H9 (cell line): Measurements from ENCODE around the gene MERTK. TPM values are rescaled to one million over a fixed set of nuclear protein-coding genes. Genes with fewer than 3 reads are reported as not detected.

Experiments
- DNase-seq: peaks from one replicate; pipeline ENCODE4 v3.0.0-alpha.2; 2017
- H2AFZ ChIP-seq: one replicate; pipeline ENCODE4 v1.6.1; 2013; ENCODE audit warnings: mild to moderate bottlenecking, low read length, control low read depth, moderate library complexity
- H2AK5ac ChIP-seq: 2 replicates; pipeline ENCODE4 v1.6.1; 2013; ENCODE audit warnings: low read length, control low read depth, mixed read lengths; ENCODE audit not compliant: insufficient read length
- H2BK120ac ChIP-seq: one replicate; pipeline ENCODE4 v1.6.1; 2013; ENCODE audit warnings: low read depth, mild to moderate bottlenecking, low read length, control low read depth, inconsistent platforms; ENCODE audit not compliant: poor library complexity, severe bottlenecking
- H2BK12ac ChIP-seq: 2 replicates; pipeline ENCODE4 v1.6.1; 2013; ENCODE audit warnings: low read length, control low read depth, mixed read lengths, low read depth; ENCODE audit not compliant: insufficient read length
- H2BK15ac ChIP-seq: 2 replicates; pipeline ENCODE4 v1.6.1; 2013; ENCODE audit warnings: low read depth, low read length, control low read depth
- H2BK20ac ChIP-seq: one replicate; pipeline ENCODE4 v1.6.1; 2013; ENCODE audit warnings: low read depth, mild to moderate bottlenecking, low read length, control low read depth, inconsistent platforms; ENCODE audit not compliant: poor library complexity, severe bottlenecking
- H2BK5ac ChIP-seq: 2 replicates; pipeline ENCODE4 v1.6.1; 2013; ENCODE audit warnings: low read length, control low read depth, mixed read lengths; ENCODE audit not compliant: insufficient read length
- H3K14ac ChIP-seq: 2 replicates; pipeline ENCODE4 v1.6.1; 2013; ENCODE audit warnings: low read length, control low read depth; ENCODE audit not compliant: insufficient read depth
- H3K18ac ChIP-seq: 2 replicates; pipeline ENCODE4 v1.6.1; 2013; ENCODE audit warnings: low read depth, mild to moderate bottlenecking, mixed read lengths, low read length, control low read depth; ENCODE audit not compliant: insufficient read length
- H3K23ac ChIP-seq: 2 replicates; pipeline ENCODE4 v1.6.1; 2013; ENCODE audit warnings: low read length, control low read depth, mixed read lengths, low read depth; ENCODE audit not compliant: insufficient read length
- H3K23me2 ChIP-seq: 2 replicates; pipeline ENCODE4 v1.6.1; 2013; ENCODE audit warnings: low read depth, mild to moderate bottlenecking, mixed read lengths, low read length, control low read depth; ENCODE audit not compliant: insufficient read length, poor library complexity, severe bottlenecking
- H3K27ac ChIP-seq: 2 replicates; pipeline ENCODE4 v1.5.1; 2013; ENCODE audit warnings: low read length, control low read depth, mixed read lengths, low read depth; ENCODE audit not compliant: insufficient read length
- H3K27me3 ChIP-seq: 2 replicates; pipeline ENCODE4 v1.6.1; 2013; ENCODE audit warnings: low read length, control low read depth, inconsistent platforms; ENCODE audit not compliant: insufficient read depth
- H3K4ac ChIP-seq: 2 replicates; pipeline ENCODE4 v1.6.1; 2013; ENCODE audit warnings: low read depth, mild to moderate bottlenecking, control low read depth, inconsistent platforms, low read length, moderate library complexity
- H3K4me1 ChIP-seq: 2 replicates; pipeline ENCODE4 v1.6.1; 2013; ENCODE audit warnings: low read length, control low read depth, inconsistent platforms; ENCODE audit not compliant: insufficient read depth
- H3K4me2 ChIP-seq: 2 replicates; pipeline ENCODE4 v1.6.1; 2013; ENCODE audit warnings: low read length, control low read depth, mixed read lengths; ENCODE audit not compliant: insufficient read length, insufficient read depth
- H3K56ac ChIP-seq: 2 replicates; pipeline ENCODE4 v1.6.1; 2013; ENCODE audit warnings: low read depth, mild to moderate bottlenecking, mixed read lengths, low read length, control low read depth; ENCODE audit not compliant: insufficient read length
- H3K79me1 ChIP-seq: 2 replicates; pipeline ENCODE4 v1.6.1; 2013; ENCODE audit warnings: low read depth, mild to moderate bottlenecking, moderate library complexity, low read length, control low read depth, inconsistent platforms; ENCODE audit not compliant: insufficient read depth, poor library complexity, severe bottlenecking
- H3K79me2 ChIP-seq: 2 replicates; pipeline ENCODE4 v1.6.1; 2013; ENCODE audit warnings: low read length, control low read depth, inconsistent platforms; ENCODE audit not compliant: insufficient read depth
- H3K9ac ChIP-seq: 2 replicates; pipeline ENCODE4 v1.6.1; 2013; ENCODE audit warnings: low read length, control low read depth, mixed read lengths; ENCODE audit not compliant: insufficient read length; ENCODE audit errors: extremely low read depth
- H3K9me3 ChIP-seq: one replicate; pipeline ENCODE4 v1.6.1; 2013; ENCODE audit warnings: low read depth, low read length, inconsistent platforms; ENCODE audit not compliant: control insufficient read depth
- H3T11ph ChIP-seq: one replicate; pipeline ENCODE4 v1.6.1; 2013; ENCODE audit warnings: mild to moderate bottlenecking, low read length, control low read depth, inconsistent platforms
- H4K20me1 ChIP-seq: one replicate; pipeline ENCODE4 v1.6.1; 2013; ENCODE audit not compliant: control insufficient read depth, insufficient read length, insufficient read depth
- H4K5ac ChIP-seq: 2 replicates; pipeline ENCODE4 v1.6.1; 2013; ENCODE audit warnings: low read depth, mild to moderate bottlenecking, mixed read lengths, low read length, control low read depth; ENCODE audit not compliant: insufficient read length
- H4K8ac ChIP-seq: replicated peaks from 2 replicates; pipeline ENCODE4 v1.6.1; 2013; ENCODE audit warnings: low read length, control low read depth, mixed read lengths, low read depth; ENCODE audit not compliant: insufficient read length
- H4K91ac ChIP-seq: 2 replicates; pipeline ENCODE4 v1.6.1; 2013; ENCODE audit warnings: low read depth, mild to moderate bottlenecking, moderate library complexity, mixed read lengths, low read length, control low read depth; ENCODE audit not compliant: insufficient read length
- H3K27ac Mint-ChIP-seq, 3 experiments: 2 replicates in 2 of 3; 3 replicates in 1 of 3; pipeline ENCODE4 v1.8.0; 2020 to 2021; ENCODE audit warnings: mixed read lengths in 3 of 3, mild to moderate bottlenecking in 1 of 3, moderate library complexity in 1 of 3
- H3K27me3 Mint-ChIP-seq: 2 replicates; pipeline ENCODE4 v1.8.0; 2021; ENCODE audit warnings: low read depth, mild to moderate bottlenecking, moderate library complexity, mixed read lengths
- H3K36me3 Mint-ChIP-seq, 3 experiments: 2 replicates in 2 of 3; 3 replicates in 1 of 3; pipeline ENCODE4 v1.8.0; 2020 to 2021; ENCODE audit warnings: low read depth in 3 of 3, mixed read lengths in 3 of 3; ENCODE audit not compliant: insufficient read depth in 1 of 3
- H3K4me1 Mint-ChIP-seq, 2 experiments: 2 replicates each; pipeline ENCODE4 v1.8.0; 2020; ENCODE audit warnings: mixed read lengths in 2 of 2
- H3K4me3 Mint-ChIP-seq, 2 experiments: 2 replicates in 1 of 2; 3 replicates in 1 of 2; pipeline ENCODE4 v1.8.0; 2020 to 2021; ENCODE audit warnings: mild to moderate bottlenecking in 2 of 2, mixed read lengths in 2 of 2, moderate library complexity in 1 of 2
- H3K9me3 Mint-ChIP-seq, 2 experiments: 2 replicates in 1 of 2; 3 replicates in 1 of 2; pipeline ENCODE4 v1.8.0; 2020; ENCODE audit warnings: mild to moderate bottlenecking in 2 of 2, mixed read lengths in 2 of 2, moderate library complexity in 1 of 2
- WGBS: extraction: QIAGEN DNeasy Blood & Tissue Kit; methylation state at CpG from one replicate; pipeline ENCODE4 v1.1.7; 2013; ENCODE audit warnings: missing lambda C conversion rate, low lambda C conversion rate, mixed read lengths; ENCODE audit not compliant: insufficient read length; ENCODE audit errors: extremely low coverage; 5-methylcytosine and 5-hydroxymethylcytosine counted together
- total RNA-seq: library from RNA; stranded (reverse); gene quantifications from 2 replicates; pipeline ENCODE4 v1.2.1, GENCODE V29; 2021
- TF ChIP-seq, protein P1 (sequence below): fragments of 200-600 bp; sonication (generic); conservative IDR thresholded peaks from 3 replicates; pipeline ENCODE4 v1.8.0; 2021; ENCODE audit warnings: antibody characterized with exemption, mild to moderate bottlenecking

MERTK gene
- total RNA-seq, 1 experiment from 2014 or later: 4.8 TPM

- no peak overlapping the region for H3K27ac Mint-ChIP-seq
- no peak overlapping the region for H3K18ac ChIP-seq
- no peak overlapping the region for H3K56ac ChIP-seq
- H2BK120ac ChIP-seq: no peak overlapping the region
- no CpG with 5 or more reads among the region's 6 CpGs for WGBS
- no peak overlapping the region for H2AK5ac ChIP-seq
- H2BK12ac ChIP-seq: no peak overlapping the region
- TF ChIP-seq, protein P1, sequence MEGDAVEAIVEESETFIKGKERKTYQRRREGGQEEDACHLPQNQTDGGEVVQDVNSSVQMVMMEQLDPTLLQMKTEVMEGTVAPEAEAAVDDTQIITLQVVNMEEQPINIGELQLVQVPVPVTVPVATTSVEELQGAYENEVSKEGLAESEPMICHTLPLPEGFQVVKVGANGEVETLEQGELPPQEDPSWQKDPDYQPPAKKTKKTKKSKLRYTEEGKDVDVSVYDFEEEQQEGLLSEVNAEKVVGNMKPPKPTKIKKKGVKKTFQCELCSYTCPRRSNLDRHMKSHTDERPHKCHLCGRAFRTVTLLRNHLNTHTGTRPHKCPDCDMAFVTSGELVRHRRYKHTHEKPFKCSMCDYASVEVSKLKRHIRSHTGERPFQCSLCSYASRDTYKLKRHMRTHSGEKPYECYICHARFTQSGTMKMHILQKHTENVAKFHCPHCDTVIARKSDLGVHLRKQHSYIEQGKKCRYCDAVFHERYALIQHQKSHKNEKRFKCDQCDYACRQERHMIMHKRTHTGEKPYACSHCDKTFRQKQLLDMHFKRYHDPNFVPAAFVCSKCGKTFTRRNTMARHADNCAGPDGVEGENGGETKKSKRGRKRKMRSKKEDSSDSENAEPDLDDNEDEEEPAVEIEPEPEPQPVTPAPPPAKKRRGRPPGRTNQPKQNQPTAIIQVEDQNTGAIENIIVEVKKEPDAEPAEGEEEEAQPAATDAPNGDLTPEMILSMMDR: no peak
- peaks cover 17 to 27% (median 25%) of the 10 kb centered on the region in 3 experiments for H3K36me3 Mint-ChIP-seq
- no peak overlapping the region for H3K23ac ChIP-seq
- no peaks in the 10 kb centered on the region for H3K9me3 ChIP-seq
- no peak overlapping the region for H2BK15ac ChIP-seq
- H3K4me3 Mint-ChIP-seq: no peak overlapping the region
- DNase-seq: no peak
- no peaks in the 10 kb centered on the region for H3K27me3 ChIP-seq
- H3K14ac ChIP-seq: no peak overlapping the region
- no peak overlapping the region for H2AFZ ChIP-seq
- no peak overlapping the region for H4K91ac ChIP-seq
- H4K20me1 ChIP-seq: no peaks in the 10 kb centered on the region
- H3K23me2 ChIP-seq: no peaks in the 10 kb centered on the region
- H3K79me2 ChIP-seq: no peaks in the 10 kb centered on the region
- no peak overlapping the region for H3K27ac ChIP-seq
- H2BK20ac ChIP-seq: no peak overlapping the region
- H3K4me1 ChIP-seq: no peaks in the 10 kb centered on the region
- H2BK5ac ChIP-seq: no peak overlapping the region
- H3K27me3 Mint-ChIP-seq: no peaks in the 10 kb centered on the region
- H3K79me1 ChIP-seq: no peaks in the 10 kb centered on the region
- H4K5ac ChIP-seq: no peak overlapping the region
- H4K8ac ChIP-seq: no peak overlapping the region
- no peak overlapping the region for H3T11ph ChIP-seq
- H3K4me1 Mint-ChIP-seq: no peaks in the 10 kb centered on the region
- H3K9ac ChIP-seq: no peak overlapping the region
- H3K9me3 Mint-ChIP-seq: peaks cover 6 to 10% of the 10 kb centered on the region in 2 experiments; a peak in 4 of 5 replicates
- no peak overlapping the region for H3K4me2 ChIP-seq
- H3K4ac ChIP-seq: no peak overlapping the region
These were observed 77.4 kb downstream of the MERTK start for GRCh38 chr2:111975819-111976218.
